GM08714 (cell line): ENCODE results near the gene IDH3G.

Source experiments
- H3K4me3 ChIP-seq: fragments of 200-500 bp; sonication (Bioruptor generic); 2 replicates; pipeline ENCODE4 v1.5.1; 2014; ENCODE audit warnings: mild to moderate bottlenecking, low read length, inconsistent platforms
- ZNF274 ChIP-seq: IDR thresholded peaks from 2 replicates; pipeline ENCODE4 v1.6.1; 2012; ENCODE audit warnings: mild to moderate bottlenecking, low read depth, low read length

The IDH3G gene

DNA sequence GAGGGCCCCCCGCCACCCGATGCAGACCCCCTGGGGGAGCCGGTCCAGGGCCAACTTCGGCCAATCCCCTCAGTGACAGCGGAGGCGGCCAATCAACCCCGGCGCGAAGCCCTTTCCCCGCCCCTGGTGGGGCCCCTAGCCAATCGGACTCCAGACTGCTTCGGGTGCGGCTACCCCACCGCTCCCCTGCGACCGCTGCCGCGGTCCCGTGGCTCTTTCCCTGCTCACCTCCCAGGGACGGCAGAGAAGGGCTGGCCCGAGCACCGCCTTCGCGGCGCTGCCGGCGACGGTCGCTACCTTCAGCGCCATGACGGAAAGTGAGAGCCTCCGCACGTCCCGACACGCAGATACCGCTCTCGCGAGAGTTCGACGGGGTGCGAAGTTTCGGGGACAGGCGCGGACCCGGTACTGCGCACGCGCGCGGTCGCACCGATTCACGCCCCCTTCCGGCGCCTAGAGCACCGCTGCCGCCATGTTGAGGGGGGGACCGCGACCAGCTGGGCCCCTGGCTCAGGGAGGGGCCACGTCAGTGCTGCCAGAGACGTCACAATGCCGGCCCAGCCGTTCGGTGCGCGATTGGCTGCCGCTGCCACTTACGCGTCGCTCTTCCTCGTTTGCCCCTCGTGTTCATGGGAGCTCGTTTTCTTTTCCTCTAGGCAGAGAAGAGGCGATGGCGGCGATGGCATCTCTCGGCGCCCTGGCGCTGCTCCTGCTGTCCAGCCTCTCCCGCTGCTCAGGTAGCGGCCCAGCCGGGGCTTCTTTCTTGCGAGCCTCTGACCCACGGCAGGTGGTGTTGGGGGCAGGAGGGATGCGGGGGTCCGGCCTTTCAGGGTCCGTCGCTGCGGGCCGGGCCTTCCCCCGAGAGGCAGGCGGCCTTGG is at the start of gene IDH3G, which contains the start of gene SSR4:
Gene IDH3G, minus strand, starts transcription at position 358 of the 879 bp plus-strand sequence. Its CDS starts 49 bp downstream, at position 309.
Gene SSR4, plus strand, starts transcription at position 651 of the 879 bp plus-strand sequence. Its CDS starts 20 bp downstream, at position 671.
- TF ChIP-seq ZNF274: no peak
- H3K4me3 ChIP-seq: peak within 1 kb of the TSS; percentile 88

DNA sequence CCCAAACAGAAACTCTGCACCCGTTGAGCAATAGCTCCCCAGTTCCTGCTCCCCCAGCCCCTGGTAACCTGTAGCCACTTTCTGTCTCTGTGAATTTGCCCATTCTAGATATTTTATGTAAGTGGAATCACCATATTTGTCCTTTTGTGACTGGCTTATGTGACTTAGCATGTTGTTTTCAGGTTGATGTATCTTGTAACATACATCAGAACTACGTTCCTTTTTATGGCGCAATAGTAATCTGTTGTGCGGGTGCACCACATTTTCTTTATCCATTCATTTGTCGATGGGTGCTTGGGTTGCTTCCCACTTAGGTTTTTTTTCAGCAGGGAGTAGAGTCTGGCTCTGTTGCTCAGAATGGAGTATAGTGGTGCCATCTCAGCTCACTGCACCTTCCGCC is 42.7 kb upstream of the IDH3G start:
- TF ChIP-seq ZNF274: no peak
- H3K4me3 ChIP-seq: no peak overlapping the region

- TF ChIP-seq ZNF274: no peak
- H3K4me3 ChIP-seq: no peak overlapping the region
Observed at GRCh38 chrX:153832728-153833127, 38.6 kb upstream of the IDH3G start.

DNA sequence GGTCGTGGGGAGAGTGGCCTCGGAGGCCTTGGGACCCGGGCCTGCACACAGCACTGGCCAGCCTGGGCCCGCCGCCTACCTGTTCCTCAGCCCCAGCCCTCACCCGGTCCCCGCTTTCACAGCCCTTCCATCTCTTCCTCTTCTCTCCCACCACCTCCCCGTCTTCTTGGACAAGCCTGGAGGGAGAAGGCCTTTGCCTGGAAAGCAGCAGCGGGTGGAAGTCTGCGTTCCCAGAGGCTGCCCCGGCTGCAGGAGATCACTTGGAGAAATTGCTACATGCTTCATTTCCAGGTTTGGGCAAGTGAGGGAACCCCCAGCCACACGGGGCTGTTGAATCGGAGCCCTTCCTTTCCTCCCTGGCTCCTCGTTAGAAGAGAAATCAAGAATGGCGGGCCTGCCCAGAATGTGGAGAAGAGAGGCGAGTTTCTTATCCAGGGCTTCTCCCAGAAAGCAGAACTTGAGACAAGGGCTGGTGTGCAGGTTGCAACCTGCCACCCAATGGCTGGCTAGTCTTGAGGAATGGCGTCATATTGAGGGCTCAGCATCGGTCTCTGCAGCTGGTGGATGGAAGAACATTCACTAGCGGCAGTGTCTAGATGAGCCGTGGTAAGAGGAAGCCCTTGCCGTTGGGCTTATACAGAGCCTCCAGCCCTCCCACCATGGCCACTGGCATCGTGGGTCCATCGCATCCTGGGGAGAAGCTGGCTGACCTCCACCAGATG is 37.4 kb upstream of the IDH3G start:
- no peak overlapping the region for H3K4me3 ChIP-seq

GRCh38 chrX:153830640-153831428 is 36.7 kb upstream of the IDH3G start:
- no peak for TF ChIP-seq ZNF274
- no peak overlapping the region for H3K4me3 ChIP-seq

More for the DNA sequence above, 37.4 kb upstream of the IDH3G start:
- TF ChIP-seq ZNF274: no peak

DNA sequence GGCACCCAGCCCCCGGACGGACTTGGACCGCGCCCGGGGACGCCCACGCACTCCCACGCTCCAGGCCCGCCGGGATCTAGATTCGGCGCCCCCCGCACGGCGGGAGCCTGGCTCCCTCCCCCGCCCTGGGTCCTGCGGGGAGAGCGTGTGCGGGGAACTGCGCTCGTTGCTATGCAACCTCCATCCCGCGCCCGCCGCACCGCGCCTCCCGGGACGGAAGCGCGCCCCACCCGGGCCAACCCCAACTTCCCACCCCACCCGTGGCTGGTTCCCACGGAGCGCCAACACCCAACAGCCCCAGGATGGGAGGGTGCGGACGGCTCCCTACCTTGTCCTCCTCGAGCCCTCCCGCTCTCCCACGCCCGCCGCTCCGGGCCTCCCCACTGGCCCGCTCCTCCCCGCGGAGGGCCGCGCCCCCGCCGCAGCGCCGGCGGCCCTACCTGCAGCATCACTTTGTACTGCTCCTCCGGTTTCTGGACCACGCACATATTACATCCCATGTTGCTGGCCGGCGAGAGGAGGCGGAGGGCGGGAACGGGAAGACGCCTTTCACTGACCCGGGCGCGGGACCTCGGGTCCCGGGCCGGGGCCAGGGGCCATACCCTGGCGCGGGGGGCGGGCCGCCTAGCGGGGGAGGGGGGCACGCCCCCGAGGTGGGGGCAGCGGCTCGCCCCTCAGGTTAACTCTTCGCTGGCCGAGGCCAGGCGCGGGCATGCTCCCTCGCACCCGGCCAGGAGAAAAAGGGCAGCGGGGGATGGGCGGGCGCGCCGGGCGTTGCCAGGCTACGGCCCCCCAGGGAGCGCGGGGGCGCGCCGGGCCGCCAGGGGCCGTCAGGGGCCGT is 35.8 kb upstream of the IDH3G start, which contains the start of gene PDZD4:
Gene PDZD4, minus strand, starts transcription at position 746 of the 841 bp plus-strand sequence. Its CDS starts 246 bp downstream, at position 500.
- H3K4me3 ChIP-seq: no peak within 1 kb of the TSS

DNA sequence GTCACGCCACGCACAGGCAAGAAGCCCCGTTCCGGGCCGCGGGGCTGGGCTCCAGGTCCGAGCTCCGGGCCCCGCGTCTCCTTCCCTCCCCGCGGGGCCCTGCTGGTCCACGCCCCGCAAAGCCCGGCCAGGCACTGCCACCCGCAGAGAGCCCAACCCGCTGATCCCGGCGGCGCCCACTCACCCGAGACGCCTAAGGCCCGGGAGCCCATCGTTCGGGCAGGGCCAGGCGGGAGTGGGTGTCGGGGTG is 35.3 kb upstream of the IDH3G start:
- no peak overlapping the region for H3K4me3 ChIP-seq
- TF ChIP-seq ZNF274: no peak

More for the DNA sequence above, 35.8 kb upstream of the IDH3G start, which contains the start of gene PDZD4:
- TF ChIP-seq ZNF274: no peak

DNA sequence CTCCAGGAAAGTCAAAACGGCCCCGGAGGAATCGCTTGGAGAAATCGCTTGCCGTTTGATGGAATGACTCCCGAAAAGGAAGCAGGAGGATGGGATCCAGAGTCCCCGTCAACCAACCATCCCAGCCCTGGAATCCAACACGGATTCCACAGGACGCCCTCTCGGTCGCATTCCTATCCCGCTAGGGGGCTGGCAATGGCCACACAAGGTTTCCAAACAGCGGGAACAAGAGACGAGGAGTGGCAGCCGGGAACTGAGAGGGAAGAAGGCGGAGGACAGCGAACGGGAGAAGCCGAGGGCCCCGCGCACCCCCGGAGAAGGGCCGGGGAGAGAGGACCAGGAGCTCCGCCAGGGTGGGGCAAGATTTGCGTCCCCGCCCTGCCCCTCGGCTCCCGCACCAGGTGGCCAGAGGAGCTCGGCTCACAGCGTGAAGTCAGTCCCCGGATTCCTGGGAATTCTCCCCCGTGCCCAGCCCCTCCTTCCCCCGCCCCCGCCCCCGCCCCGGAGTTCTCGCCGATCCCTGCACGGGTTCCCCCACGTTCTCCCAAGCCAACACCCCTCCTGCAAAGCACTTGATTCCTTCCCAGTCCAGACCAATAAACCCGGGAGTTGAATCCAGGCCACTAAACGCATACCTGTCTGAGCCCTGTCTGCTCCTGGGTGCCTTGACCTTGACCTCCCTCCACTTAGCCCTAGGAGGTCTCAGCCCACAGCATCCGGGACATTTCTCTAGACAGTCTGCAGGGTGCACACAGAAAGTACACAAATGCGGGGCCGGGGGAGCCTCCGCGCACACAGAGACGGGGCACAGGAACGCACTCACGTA is 34.8 kb upstream of the IDH3G start:
- H3K4me3 ChIP-seq: no peak overlapping the region
- no peak for TF ChIP-seq ZNF274

DNA sequence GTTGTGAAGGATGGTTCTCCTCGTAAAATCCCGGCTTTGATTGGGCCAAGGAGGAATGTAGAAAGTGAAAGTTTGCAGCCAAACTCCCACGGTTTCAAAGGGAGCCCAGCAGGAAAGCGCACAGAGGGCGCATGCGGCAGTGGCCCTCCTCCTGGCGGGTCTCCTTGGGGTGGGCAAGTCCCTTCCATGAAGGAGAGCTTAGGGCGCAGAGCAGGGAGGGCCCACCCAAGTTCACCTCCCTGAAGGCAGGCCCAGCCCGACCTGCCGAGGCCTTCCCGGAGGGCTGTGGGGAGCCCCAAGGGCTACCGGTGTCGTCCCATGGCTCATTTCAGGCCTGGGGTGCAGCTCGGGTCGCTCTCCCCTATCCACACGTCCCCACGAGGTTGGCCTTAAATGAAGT is 34.1 kb upstream of the IDH3G start:
- no peak for TF ChIP-seq ZNF274
- no peak overlapping the region for H3K4me3 ChIP-seq

- TF ChIP-seq ZNF274: no peak
- no peak overlapping the region for H3K4me3 ChIP-seq
Observed at GRCh38 chrX:153827903-153828302, 33.7 kb upstream of the IDH3G start.

- H3K4me3 ChIP-seq: no peak overlapping the region
- no peak for TF ChIP-seq ZNF274
Observed at GRCh38 chrX:153827016-153827415, 32.8 kb upstream of the IDH3G start.

- no peak overlapping the region for H3K4me3 ChIP-seq
- TF ChIP-seq ZNF274: no peak
Observed at GRCh38 chrX:153825042-153825441, 30.9 kb upstream of the IDH3G start.
